Activated naive CD4-positive, alpha-beta T cell treated with anti-CD3 and anti-CD28 coated beads, Interleukin-2, amount 10 ng/mL, durations not matched to agents 7 days and 5 days (primary cell): ENCODE measurements around the gene ARHGAP1.

Source experiments
- CTCF ChIA-PET: fragments of 350-600 bp; sonication (Branson Sonifier 250); formaldehyde crosslinking; loops from one replicate; lab custom pipeline; 2021; ENCODE audit warnings: antibody characterized with exemption; lab: Charles Lee
- DNase-seq: peaks from one replicate; pipeline ENCODE4 v3.0.0-alpha.2; 2020
- H3K27ac Mint-ChIP-seq: one replicate; pipeline ENCODE4 v1.8.0; 2021; ENCODE audit warnings: mild to moderate bottlenecking, moderate library complexity, mixed read lengths
- H3K27me3 Mint-ChIP-seq: one replicate; pipeline ENCODE4 v1.8.0; 2021; ENCODE audit warnings: mild to moderate bottlenecking, mixed read lengths
- H3K36me3 Mint-ChIP-seq: one replicate; pipeline ENCODE4 v1.8.0; 2021; ENCODE audit warnings: mixed read lengths
- H3K4me1 Mint-ChIP-seq: one replicate; pipeline ENCODE4 v1.8.0; 2021; ENCODE audit warnings: mixed read lengths
- H3K4me3 Mint-ChIP-seq: one replicate; pipeline ENCODE4 v1.8.0; 2021; ENCODE audit warnings: mild to moderate bottlenecking, moderate library complexity, mixed read lengths
- H3K9me3 Mint-ChIP-seq: one replicate; pipeline ENCODE4 v1.8.0; 2021; ENCODE audit warnings: mixed read lengths

The ARHGAP1 gene

GRCh38 chr11:46642627-46643335 lies 57.6 kb downstream of the ARHGAP1 start:
- Mint-ChIP-seq H3K36me3 (peaks cover 46% of the 10 kb centered on the region), H3K27me3 (no peaks in the 10 kb centered on the region), H3K9me3 (peaks cover 5% of the 10 kb centered on the region), H3K27ac (peak overlapping the region; percentile 42), H3K4me1 (peaks cover 18% of the 10 kb centered on the region), H3K4me3 (no peak overlapping the region)
- DNase-seq, result no peak
- CTCF ChIA-PET, result interaction anchor here (1.3 kb wide), 1 partner anchor 126 kb away, joined by 3 read pairs; no protein-coding TSS in a partner anchor

GRCh38 chr11:46641639-46642038 lies 58.8 kb downstream of the ARHGAP1 start:
- Mint-ChIP-seq H3K36me3 (peaks cover 46% of the 10 kb centered on the region), H3K4me3 (no peak overlapping the region), H3K9me3 (peaks cover 5% of the 10 kb centered on the region), H3K4me1 (peaks cover 18% of the 10 kb centered on the region), H3K27ac (no peak overlapping the region), H3K27me3 (no peaks in the 10 kb centered on the region)
- no peak for DNase-seq
- CTCF ChIA-PET, result interaction anchor here (0.6 to 1.3 kb wide), 3 partner anchors 119 to 338 kb away, joined by 3 to 4 read pairs (median 3); no protein-coding TSS in a partner anchor

- CTCF ChIA-PET, result interaction anchor here (1.2 to 1.5 kb wide), 3 partner anchors 10 to 149 kb away, joined by 3 to 4 read pairs (median 3); no protein-coding TSS in a partner anchor
- Mint-ChIP-seq H3K27me3 (no peaks in the 10 kb centered on the region), H3K27ac (no peak overlapping the region), H3K4me3 (no peak overlapping the region), H3K4me1 (peaks cover 18% of the 10 kb centered on the region), H3K36me3 (peaks cover 43% of the 10 kb centered on the region), H3K9me3 (peaks cover 5% of the 10 kb centered on the region)
- DNase-seq, result no peak
Measured at GRCh38 chr11:46640036-46640788, 60.2 kb downstream of the ARHGAP1 start.

GRCh38 chr11:46639197-46639839 lies 61.1 kb downstream of the ARHGAP1 start:
- no peaks in the 10 kb centered on the region for H3K27me3 Mint-ChIP-seq
- peaks cover 37% of the 10 kb centered on the region for H3K36me3 Mint-ChIP-seq
- H3K9me3 Mint-ChIP-seq, result peaks cover 5% of the 10 kb centered on the region
- no peak overlapping the region for H3K4me3 Mint-ChIP-seq
- CTCF ChIA-PET, result interaction anchor here (1.2 to 1.5 kb wide), 2 partner anchors 9 to 20 kb away, joined by 3 read pairs; no protein-coding TSS in a partner anchor
- peaks cover 18% of the 10 kb centered on the region for H3K4me1 Mint-ChIP-seq
- DNase-seq, result no peak
- no peak overlapping the region for H3K27ac Mint-ChIP-seq

- no peak overlapping the region for H3K4me3 Mint-ChIP-seq
- CTCF ChIA-PET, result no interaction called here
- no peaks in the 10 kb centered on the region for H3K27me3 Mint-ChIP-seq
- no peak for DNase-seq
- peaks cover 18% of the 10 kb centered on the region for H3K4me1 Mint-ChIP-seq
- H3K36me3 Mint-ChIP-seq, result peaks cover 23% of the 10 kb centered on the region
- no peak overlapping the region for H3K27ac Mint-ChIP-seq
- peaks cover 5% of the 10 kb centered on the region for H3K9me3 Mint-ChIP-seq
Measured at GRCh38 chr11:46637546-46637945, 62.9 kb downstream of the ARHGAP1 start.

DNA sequence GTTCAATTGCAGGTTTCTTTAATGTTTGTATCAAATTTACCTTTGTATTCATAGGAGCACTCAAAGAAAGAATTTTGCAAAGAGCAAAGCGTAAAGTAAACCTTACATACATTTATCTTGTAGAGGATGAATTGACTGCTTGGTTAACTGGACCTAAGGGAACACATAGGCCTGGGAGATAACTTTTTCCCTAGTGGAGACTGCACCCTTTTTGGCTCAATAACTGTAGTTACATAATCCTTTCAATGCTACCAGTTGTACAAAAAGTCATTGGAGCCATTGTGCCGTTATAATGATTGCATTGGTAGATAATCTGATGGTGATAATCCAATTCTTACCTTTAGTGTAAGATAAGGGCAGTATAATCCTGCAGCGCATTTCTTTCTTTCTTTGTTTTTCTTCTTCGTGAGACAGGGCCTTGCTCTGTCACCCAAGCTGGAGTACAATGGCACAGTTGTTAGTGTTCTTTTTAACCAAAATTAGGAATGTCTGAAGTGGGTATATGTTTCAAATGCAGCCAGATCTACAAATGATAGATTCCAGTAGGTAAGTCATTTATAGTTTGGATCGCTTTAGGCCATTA lies 64.8 kb downstream of the ARHGAP1 start:
- Mint-ChIP-seq H3K27me3 (no peaks in the 10 kb centered on the region), H3K4me3 (no peak overlapping the region), H3K27ac (no peak overlapping the region), H3K36me3 (peaks cover 26% of the 10 kb centered on the region), H3K4me1 (peaks cover 13% of the 10 kb centered on the region), H3K9me3 (peaks cover 5% of the 10 kb centered on the region)
- CTCF ChIA-PET, result no interaction called here
- DNase-seq, result no peak

GRCh38 chr11:46633291-46634217 lies 66.9 kb downstream of the ARHGAP1 start:
- no peak for DNase-seq
- Mint-ChIP-seq H3K27ac (no peak overlapping the region), H3K4me3 (no peak overlapping the region), H3K36me3 (peaks cover 21% of the 10 kb centered on the region), H3K27me3 (no peaks in the 10 kb centered on the region), H3K4me1 (peaks cover 6% of the 10 kb centered on the region), H3K9me3 (no peaks in the 10 kb centered on the region)
- CTCF ChIA-PET, result no interaction called here

- H3K36me3 Mint-ChIP-seq, result peaks cover 17% of the 10 kb centered on the region
- H3K4me3 Mint-ChIP-seq, result no peak overlapping the region
- DNase-seq, result no peak
- H3K27ac Mint-ChIP-seq, result no peak overlapping the region
- H3K4me1 Mint-ChIP-seq, result peaks cover 6% of the 10 kb centered on the region
- H3K27me3 Mint-ChIP-seq, result no peaks in the 10 kb centered on the region
- CTCF ChIA-PET, result no interaction called here
- H3K9me3 Mint-ChIP-seq, result no peaks in the 10 kb centered on the region
Measured at GRCh38 chr11:46632502-46632901, 67.9 kb downstream of the ARHGAP1 start.

DNA sequence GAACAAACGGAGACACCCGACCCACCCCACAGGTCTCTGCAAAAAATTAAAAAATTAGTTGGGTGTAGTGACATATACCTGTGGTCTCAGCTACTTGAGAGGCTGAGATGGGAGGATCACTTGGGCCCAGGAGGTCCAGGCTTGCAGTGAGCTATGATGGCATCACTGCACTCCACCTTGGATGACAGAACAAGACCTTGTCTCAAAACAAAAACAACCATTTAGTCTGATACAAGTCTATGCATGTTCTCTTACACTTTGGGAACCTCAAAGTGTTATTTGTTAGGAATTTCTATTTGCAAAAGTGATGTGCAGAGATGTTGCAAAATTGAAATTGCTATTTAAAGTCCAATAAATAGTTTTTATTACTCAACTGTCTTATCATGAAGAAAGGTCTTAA lies 68.7 kb downstream of the ARHGAP1 start:
- no peak overlapping the region for H3K4me3 Mint-ChIP-seq
- DNase-seq, result no peak
- no peaks in the 10 kb centered on the region for H3K27me3 Mint-ChIP-seq
- peaks cover 16% of the 10 kb centered on the region for H3K36me3 Mint-ChIP-seq
- H3K9me3 Mint-ChIP-seq, result no peaks in the 10 kb centered on the region
- CTCF ChIA-PET, result no interaction called here
- H3K4me1 Mint-ChIP-seq, result peaks cover 6% of the 10 kb centered on the region
- H3K27ac Mint-ChIP-seq, result no peak overlapping the region

DNA sequence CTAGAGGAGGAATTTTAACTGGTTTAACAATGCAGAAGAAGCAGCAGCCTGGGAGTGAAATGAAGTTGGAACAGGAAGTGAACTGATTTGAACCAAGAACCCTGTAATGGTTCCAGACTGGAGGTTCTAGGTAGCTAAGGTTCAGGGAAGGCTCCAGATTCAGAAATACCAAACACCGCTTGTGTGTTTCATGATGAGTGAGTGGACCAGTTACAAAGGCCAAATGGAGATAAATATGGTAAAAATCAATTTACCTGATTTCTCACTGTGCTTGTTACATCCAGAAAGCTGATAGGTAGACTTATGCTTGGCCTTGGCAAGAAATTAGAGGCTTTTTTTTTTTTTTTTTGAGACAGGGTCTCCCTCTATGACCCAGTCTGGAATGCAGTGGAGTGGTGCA lies 70.2 kb downstream of the ARHGAP1 start:
- CTCF ChIA-PET, result interaction anchor here (0.9 to 1.8 kb wide), 2 partner anchors 10 to 13 kb away, joined by 3 to 6 read pairs; partner anchors contain the start of genes ATG13 and HARBI1
- H3K4me1 Mint-ChIP-seq, result peaks cover 6% of the 10 kb centered on the region
- no peaks in the 10 kb centered on the region for H3K9me3 Mint-ChIP-seq
- no peaks in the 10 kb centered on the region for H3K27me3 Mint-ChIP-seq
- H3K27ac Mint-ChIP-seq, result no peak overlapping the region
- H3K4me3 Mint-ChIP-seq, result no peak overlapping the region
- no peak for DNase-seq
- peaks cover 21% of the 10 kb centered on the region for H3K36me3 Mint-ChIP-seq

- Mint-ChIP-seq H3K36me3 (peaks cover 27% of the 10 kb centered on the region), H3K9me3 (no peaks in the 10 kb centered on the region), H3K27ac (no peak overlapping the region), H3K27me3 (no peaks in the 10 kb centered on the region), H3K4me3 (no peak overlapping the region), H3K4me1 (peaks cover 6% of the 10 kb centered on the region)
- CTCF ChIA-PET, result interaction anchor here (1.8 kb wide), 1 partner anchor 11 kb away, joined by 6 read pairs; the partner anchor contains the start of genes ATG13 and HARBI1
- DNase-seq, result no peak
Measured at GRCh38 chr11:46628961-46629360, 71.5 kb downstream of the ARHGAP1 start.
